ENCODE data around the gene C2orf74.
"Not testable (repeated sequence)": the region's sequence is repeated elsewhere in the genome, so short reads cannot be mapped to it uniquely, and the experiment has no call there.

The C2orf74 gene

DNA sequence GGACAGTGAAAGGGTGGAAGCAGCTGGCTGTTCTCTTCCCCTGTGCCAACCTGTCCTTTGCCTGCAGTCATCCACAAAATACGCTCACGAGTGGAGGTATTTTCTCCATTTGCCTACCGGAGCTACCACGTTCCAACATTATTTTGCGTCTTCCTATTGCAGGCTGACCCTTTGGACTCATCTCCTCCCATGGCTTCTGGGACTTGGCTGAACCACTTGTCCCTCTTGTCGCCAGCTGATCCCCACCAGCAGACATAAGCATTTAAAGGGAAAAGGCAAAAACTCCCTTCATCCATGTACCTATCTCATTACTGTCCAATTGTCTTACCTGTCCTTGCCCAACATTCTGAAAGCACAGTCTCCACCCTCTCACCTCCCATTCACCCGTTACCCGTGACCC, 13.0 kb downstream of the C2orf74 start:
- no peak for DNase-seq

- DNase-seq: peak; percentile 66
Measured at GRCh38 chr2:61176755-61177726, 15.1 kb downstream of the C2orf74 start.

- DNase-seq: no peak
Measured at GRCh38 chr2:61177727-61178549, 15.9 kb downstream of the C2orf74 start.

- no peak for DNase-seq
Measured at GRCh38 chr2:61178603-61179545, 16.9 kb downstream of the C2orf74 start.

DNA sequence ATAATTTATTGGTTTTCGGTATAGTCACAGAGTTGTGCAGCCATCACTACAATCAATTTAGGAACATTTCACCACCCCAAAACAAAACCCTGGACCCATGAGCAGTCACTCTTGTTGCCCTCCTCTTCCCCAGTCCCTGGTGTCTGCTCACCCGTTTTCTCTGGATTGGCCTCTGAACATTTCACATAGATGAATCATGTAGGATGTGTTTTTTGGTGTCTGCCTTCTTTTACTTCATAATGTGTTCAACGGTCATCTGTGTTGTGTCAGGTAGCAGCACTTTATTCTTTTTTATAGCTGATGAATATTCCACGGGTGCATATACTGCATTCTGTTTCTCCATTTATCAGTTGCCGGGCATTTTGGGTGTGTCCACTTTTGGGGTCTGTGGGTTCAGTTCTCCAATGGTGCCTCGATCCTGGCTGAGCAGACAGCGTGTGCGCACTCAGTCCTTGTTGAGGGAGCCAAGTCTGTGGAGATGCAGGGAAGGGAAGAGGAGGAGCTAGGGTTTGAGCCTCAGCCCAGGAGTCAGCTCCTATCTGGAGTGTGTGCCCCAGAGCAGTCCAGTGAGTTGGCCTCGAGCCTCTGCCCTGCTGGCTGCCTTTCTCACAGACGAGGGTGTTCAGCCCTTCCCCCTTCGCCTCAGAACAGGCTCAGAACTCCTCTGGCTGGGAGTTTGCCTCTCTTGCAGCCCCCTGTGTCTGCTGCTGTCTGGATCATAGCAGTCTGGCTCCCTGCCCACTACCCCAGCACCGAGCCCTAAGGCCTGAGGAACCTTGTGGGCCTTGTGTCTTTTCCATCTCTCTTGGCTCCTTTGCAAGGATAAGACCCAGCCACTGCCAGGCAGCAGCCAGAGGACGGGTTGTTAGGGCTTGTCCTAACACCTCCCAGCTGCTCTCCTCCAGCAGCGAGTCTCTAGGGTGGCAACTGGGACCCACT, 18.0 kb downstream of the C2orf74 start:
- DNase-seq: no peak

- DNase-seq: no peak
Measured at GRCh38 chr2:61180686-61181085, 18.7 kb downstream of the C2orf74 start.

DNA sequence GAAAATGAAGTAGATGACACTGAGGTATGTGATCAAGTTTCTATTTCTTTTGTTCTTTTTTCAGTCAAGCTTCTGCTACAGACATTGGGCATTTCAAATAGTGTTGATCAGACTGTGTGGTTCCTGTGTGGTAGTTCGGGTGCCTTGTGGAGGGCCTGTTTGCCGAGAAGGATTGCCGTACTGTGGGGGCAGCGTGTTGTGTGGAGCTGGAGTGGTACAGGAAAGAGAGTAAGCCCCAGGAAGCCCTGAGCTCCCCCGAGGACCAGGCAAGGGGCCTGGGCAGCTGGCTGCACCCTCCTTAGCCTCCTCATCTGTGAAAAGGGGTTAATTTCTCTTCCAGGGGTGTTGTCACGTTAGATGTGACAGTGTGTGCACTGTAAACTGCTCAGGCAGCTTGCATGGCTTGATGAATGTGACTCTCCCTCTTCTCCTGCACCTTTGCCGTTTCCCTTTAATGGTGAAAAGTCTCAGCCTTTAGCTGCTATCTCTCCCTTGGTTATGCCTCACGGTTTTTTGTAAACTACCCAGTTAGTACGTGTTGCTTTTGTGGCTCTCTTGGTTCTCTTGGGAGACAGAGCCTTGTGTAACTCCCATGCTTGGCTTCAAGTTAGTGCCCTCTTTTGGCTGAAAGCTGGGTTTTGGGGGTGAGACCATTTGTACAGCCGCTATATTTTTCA, 19.5 kb downstream of the C2orf74 start:
- no peak for DNase-seq

DNA sequence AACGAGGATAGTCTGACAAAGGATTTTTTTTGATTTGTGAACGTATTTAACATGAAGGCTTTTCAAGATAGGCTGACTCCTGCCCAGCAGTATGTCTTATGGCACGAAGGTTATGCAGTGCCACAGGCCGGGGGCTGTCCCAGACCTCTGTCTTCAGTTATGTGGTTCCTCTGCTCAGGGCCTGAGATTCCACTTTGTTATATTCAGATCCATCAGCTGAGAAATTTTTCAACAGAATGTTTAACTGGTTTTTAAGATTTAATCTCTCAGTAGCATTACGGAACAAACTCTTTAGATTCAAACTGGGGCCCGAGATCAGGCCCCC, 20.0 kb downstream of the C2orf74 start:
- no peak for DNase-seq

GRCh38 chr2:61183795-61184194, 21.8 kb downstream of the C2orf74 start:
- no peak for DNase-seq

- DNase-seq: no peak
Measured at GRCh38 chr2:61184263-61184662, 22.3 kb downstream of the C2orf74 start.

DNA sequence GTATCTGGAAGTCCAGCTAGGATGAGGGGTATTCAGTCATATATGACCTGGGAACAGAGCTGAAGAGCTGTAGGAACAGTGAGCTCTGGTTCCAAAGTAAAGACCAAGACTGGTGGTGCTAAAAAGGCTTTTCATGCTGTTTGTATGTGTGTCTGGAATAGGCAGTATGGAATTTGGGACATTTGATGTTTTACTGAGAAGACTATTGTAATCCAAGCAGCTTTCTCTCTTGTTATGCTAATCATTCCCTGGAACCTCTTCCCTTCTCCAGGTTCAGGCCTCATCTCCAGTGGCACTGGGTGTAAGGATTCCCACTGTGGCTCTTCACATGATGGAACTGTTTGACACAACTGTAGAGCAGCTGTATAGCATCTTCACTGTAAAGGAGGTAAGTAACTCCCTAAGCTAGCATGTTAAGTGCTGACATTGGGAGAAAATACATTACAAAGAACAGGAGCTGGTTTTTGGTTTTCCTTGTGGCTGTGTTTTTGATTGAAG, 23.3 kb downstream of the C2orf74 start:
- DNase-seq: no peak

DNA sequence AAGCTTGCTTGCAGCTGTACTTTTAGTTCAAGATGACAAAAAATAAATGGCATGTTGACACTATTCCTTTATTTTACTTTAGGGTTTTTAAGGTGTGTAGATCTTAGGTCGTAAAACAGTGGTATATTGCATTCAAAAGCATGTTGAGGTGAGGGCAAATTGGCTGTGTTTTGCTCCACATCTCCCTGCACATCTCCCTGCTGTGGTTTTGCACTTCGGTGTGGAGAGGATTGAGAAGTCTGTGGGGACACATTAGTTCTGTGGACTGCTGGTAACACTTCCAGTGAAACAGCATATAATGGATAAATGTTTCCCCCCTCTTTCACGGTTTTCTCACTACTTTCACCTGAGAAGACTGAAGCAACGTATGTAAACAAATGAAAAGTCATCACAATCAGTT, 25.1 kb downstream of the C2orf74 start:
- DNase-seq: no peak

GRCh38 chr2:61193670-61194561, 31.9 kb downstream of the C2orf74 start:
- no peak for DNase-seq

- not testable (repeated sequence) for DNase-seq
Measured at GRCh38 chr2:61194646-61195045, 32.7 kb downstream of the C2orf74 start.

DNA sequence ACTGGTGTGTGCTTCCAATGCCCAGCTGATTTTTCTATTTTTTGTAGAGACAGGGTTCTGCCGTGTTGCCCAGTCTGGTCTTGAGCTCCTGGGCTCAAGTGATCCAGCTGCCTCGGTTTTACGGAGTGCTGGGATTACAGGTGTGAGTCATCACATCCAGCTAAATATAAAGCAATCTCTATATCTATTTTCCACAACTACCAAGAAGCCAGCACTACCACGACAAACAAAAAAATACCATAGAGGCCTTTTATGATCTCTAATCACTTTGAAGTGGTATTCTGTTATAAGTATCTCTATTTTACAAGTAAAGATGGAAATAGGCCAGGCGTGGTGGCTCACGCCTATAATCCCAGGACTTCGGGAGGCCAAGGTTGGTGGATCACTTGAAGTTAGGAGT, 34.7 kb downstream of the C2orf74 start:
- no peak for DNase-seq

GRCh38 chr2:61205132-61205531, 43.1 kb downstream of the C2orf74 start:
- no peak for DNase-seq

DNA sequence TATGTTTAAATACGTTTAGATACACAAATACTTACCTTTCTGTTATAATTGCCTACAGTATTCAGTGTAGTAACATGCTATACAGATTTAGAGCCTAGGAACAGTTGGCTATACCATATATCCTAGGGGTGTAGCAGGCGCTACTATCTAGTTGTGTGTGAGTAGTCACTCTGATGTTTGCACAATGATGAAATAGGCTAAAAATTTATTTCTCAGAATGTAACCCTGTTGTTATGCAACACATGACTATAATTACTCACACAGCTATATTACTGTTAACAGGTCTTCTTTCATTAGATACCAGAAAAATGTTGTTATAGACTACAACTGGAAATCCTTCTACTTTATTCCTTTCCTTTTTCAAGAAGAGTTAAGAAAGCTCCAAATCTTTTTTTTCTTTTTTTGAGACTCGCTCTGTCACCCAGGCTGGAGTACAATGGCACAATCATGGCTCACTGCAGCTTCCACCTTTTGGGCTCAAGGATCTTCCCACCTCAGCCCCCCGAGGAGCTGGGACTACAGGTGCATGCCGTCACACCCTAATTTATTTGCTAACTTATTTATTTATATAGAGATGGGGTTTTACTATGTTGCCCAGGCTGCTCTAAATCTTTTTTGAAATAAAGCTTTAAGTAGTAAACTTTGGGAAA, 48.5 kb downstream of the C2orf74 start:
- DNase-seq: no peak

GRCh38 chr2:61214171-61214570, 52.2 kb downstream of the C2orf74 start:
- no peak for DNase-seq

Data from NCI-H1092 (cell line).